ENCODE data around the gene AUTS2.

AUTS2 gene

DNA sequence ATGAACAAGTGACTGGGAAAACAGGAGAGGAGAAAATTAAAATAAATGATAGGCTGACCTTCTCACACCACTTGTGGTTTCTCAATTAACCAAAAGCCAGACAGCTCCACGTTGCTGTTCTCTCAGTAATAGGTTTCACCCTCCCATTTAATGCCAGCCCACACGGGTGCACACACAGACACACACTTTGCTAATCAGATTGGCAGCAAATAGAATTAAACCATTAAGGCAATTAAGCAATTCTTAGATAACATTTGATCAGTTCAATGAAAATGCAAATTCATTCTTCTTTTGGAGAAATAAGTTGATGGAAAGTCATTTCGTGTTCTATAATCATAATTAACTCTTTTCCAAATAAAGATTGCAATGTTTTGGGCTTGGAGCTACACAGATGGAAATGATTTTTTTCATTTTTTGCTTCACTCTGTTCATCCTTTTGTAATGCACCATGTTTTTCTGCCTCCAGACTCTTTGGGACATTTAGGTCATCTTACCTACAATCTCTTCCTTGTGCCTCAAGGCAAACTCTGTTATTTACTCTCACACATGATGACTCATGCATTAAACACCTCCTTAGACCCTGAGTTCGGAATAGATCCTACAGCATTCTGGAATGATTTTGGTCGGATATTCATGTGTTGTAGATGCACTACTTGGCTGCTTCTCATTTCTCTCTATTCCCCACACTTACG lies 700.7 kb downstream of the AUTS2 start:
- DNase-seq, result no peak

DNA sequence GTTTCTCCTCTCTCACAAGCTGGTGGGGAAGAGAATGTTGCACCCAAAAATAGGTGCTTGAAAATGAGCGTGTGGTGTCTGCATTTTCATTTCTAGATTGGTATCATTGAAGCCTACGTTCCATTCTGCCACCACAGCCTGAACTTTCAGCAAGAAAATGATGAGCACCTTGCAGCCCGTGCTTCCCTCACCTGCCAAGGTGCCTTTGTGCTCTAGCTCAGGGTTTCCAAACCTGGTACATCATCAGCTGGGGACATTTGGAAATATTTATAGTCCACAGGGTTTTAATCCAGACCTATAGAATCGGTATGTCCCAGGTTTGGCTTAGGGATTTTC lies 701.2 kb downstream of the AUTS2 start:
- DNase-seq, result no peak

DNA sequence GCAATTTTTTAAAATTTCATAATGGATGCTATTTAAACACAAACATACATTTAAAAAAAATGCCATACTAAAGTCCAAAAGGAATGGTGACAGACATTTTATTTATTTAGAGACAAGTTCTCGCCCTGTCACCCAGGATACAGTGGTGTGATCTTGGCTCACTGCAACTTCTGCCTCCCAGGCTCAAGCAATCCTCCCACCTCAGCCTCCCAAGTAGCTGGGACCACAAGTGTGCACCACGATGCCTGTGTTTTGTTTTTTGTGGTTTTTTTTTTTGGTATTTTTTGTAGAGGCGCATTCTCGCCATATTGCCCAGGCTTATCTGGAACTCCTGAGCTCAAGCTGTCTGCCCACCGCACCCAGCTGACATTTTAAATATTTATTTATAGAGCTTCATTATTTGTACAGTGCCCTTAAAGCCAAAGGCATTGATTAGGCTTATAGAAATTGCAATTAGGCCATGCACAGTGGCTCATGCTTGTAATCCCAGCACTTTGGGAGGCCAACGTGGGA lies 703.5 kb downstream of the AUTS2 start:
- DNase-seq, result no peak

DNA sequence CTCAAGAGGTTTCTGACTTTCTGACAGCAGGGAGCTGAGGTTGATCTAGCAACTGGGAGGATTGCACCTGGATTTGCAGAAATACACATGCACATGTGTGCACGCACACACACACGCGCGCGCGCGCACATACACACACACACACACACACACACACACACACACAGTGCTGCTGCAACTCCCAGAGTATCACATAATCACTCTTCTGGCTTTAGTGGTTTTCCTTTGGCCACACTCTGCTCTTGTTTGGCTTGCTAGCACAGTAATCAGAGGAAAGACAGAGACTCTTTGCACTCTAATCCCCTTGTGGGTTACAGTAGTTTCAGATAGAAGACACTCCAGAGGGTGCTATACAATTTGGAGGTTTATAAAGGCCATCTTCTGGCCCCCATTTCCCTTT lies 705.0 kb downstream of the AUTS2 start:
- DNase-seq, result no peak

DNA sequence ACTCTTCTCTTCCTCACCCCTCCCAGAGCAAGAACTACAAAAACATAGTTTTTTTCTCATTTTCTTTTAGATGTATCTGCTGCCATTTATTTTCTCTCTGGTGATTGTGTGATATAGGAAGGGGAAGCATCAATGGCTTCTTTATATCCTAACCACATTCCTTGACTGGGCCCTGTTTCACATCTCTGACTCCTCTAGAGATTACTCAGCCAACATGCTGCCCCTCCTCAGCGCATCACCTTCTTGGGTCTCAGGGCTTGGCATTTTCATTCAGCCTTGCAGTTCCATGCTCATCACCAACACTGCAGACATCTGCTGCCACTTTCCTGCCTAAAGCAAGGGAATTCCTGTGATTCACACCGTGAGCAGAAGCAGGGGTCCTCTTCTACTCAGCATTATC lies 705.5 kb downstream of the AUTS2 start:
- DNase-seq, result no peak

DNA sequence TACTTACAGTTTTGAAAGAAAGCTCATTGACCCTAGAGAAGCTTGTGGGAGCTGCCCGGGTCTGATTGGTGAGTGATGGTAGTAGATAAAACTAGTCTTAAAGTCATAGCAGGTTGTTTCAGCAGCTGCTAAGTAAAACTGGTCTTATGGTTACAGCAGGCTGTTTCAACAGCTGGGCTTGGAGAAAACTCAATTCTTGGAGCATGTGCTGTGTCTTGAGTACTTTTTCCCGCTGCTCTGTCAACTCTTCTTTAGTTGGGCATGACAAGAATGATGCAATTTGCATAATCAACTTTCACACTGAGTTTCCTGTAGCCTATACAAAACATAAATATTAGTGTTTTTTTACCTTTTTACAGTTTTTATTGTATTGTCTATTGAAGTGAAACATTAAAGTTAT lies 707.9 kb downstream of the AUTS2 start:
- no peak for DNase-seq

DNA sequence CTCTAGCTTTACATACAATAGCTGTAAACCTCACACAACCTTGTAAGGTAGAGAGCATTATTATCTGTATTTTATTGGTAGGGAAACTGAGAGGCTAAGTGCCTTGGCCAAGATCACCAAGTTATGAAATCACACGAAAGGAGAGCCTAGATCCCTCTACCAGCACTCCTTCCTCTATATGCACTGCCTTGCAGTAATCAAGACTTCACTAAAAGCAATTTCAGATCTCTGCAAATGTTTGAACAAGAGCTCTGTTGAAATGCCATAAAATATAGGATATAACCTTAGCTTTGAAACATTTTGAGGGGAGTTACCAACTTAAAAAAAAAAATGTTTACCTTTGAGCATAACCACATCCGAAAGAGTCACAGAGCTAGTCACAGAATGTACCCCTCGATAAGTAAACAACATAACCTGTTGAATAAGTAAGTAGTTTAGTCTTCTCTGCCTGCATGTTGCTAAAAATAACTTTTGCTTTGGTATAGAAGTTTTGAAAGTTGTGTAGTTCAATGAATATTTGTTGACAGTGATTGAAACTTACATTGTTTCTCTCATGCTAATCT lies 709.4 kb downstream of the AUTS2 start:
- DNase-seq, result no peak

DNA sequence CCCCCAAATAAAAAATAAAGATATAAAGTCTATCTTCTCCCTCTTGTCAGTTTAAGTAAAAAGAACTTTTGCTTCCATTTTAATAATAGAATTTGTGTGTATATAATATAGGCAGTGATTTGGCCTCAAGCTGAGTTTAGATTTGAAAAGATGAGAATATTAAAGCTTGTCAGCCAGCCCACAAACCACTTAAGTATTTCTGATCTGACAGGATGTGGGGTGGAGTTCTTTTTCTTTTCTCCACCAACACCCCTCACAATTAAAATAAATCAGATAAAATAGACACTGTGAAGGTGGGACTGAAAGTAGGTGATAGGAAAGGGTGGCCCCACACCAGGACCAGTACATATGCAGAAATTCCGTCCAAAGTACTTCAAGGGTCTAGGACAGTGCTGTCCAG lies 714.1 kb downstream of the AUTS2 start:
- no peak for DNase-seq

DNA sequence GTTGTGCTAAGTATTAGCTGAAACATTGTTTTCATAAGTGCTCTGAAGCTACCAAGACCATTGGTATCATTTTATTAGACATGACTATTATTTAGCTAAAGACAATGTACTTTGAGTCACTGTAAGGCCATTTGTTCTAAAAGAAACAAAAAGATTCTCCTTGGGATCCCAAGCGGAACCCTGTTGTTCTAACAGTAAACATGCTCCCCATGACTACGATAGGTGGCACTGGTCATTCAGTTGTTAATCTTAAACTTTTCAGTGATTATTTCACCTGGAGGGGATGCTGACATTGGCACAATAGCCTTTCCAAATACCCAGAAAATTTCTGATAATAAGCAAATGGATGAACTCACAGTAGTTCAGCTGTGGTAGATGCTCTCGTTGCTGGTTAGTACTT lies 715.0 kb downstream of the AUTS2 start:
- DNase-seq, result no peak

DNA sequence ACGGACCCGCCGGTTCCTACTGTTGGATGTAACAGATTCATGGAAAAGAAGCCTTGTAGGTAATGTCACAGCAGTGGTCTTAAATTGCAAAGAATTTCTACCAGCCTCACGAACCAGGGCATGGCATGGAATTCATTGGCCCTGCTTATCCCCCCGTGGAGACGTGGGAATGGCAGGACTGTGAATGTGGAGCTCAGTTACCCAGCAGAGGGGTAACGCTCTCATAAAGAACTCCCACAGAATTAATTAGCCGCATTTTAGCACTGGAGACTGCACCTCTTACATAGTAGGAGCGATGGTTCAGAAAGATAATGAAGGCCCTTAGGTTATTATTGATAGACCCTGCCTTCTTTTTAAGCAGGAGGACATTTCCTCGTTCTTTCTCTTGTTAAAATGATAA lies 715.4 kb downstream of the AUTS2 start:
- no peak for DNase-seq

DNA sequence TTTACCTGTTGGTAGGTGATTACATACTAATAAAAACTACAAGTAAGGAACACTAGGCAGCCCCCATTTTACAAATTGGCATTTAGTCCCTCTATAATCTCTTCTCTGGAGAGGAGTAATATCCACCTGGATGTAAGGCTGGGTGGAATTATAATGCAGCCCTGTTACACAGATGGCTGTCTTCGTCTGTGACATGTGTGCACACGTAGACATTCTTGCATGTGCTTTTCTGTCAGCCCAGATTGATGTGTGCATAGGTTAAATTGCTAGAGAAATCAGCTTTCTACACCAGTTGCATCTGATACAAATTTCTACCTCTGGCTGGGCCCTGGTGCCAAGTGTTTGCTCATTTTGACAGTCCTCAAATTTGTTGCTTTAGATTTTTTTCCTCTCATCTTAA lies 715.9 kb downstream of the AUTS2 start:
- DNase-seq, result no peak

DNA sequence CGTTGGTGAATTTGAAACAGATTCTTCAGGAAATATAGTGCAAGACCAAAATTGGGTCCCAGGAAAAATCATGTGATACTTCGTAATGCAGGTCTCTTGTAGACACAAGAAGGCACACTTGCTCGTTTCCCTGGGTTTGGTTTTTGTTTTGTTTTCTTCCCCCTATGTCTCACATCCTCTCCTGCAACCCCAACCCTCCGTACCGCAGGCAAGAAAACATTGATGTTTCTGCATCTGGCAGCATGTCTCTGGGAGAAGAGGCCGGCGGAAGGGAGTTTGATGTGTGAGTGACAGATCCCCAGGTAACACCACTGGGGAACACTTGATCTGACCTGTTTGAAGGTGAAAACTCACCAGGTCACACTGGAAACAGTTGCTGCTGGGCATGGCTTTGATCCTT lies 718.5 kb downstream of the AUTS2 start:
- no peak for DNase-seq

DNA sequence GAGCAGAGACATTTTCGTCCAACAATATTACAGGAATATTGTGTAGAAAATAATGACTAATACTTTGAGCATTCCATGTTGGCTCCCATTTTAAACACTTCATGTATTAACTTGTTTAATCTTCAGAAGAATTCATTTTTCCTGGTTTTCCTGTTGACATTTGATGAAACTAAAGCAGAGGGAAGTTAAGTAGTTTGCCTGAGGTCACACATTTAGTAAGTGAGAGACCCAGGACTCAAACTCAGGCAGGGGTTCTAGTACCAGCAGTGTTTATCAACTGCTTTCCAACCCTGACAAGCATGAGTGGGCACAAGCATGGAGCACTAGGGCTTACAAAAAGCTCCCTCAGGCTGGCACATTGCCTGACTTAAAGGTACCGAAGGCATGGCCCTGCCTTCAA lies 719.1 kb downstream of the AUTS2 start:
- no peak for DNase-seq

DNA sequence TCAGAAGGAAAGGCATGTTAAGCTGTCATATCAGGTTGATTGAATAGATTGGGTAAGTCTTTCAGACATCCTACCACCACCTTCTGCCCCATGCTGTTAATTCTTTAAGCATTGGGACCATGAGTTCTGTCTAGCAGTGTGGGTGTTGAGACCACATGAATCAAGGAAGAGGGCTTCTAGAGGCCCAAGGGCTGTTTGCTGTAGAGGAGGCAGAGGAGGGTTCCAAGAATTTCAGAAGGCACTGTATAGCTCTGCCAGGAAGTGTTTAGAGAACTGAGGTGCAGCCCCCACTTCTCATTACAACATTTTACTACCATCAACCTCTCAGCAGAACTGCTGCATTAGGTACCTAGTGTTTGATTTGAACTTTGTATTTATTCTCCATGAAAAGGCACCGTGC lies 720.2 kb downstream of the AUTS2 start:
- DNase-seq, result no peak

DNA sequence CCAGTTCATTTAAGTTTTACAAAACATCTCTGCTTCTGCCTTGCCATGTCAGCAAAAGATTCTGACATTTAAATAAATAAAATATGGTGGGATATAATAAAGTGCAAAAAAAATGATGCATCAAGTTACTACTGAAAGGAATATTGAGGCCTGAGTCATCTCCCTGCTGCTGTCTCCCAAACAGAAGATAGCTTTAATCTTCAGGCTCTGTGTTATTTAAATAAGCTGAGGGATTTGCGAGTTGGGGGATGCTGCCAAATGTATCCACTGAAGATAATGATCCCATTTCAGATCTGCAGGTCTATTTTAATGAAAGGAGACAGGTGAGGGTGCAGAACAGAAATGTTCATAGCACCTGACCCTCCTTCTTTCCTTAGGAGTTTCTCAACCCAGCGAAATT lies 720.8 kb downstream of the AUTS2 start:
- no peak for DNase-seq

DNA sequence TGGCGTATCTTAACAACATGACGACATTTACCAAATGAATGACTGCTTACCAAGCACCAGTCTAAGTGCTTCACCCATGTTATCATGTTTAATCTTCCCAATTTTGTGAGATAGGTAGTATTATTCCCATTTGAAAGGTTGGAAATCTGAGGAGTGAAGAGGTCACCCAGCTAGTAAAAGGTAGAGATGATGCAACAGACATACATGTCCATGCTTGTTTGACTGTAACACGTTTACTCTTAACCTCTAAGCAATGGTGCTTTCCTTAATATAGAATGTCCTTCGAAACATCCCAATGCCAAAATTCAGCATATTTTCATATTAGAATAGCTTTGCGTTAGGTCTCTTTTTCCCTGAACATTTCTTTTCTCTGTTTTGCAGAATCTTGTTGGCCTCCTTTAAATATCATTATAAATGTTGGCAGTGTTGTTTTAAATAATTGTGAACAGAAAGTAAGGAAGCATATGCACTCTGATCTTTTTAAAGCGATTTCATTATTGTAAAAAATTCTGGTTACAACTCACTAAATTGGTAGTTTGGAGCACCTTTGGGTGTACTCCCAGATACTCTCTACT lies 722.8 kb downstream of the AUTS2 start:
- no peak for DNase-seq

DNA sequence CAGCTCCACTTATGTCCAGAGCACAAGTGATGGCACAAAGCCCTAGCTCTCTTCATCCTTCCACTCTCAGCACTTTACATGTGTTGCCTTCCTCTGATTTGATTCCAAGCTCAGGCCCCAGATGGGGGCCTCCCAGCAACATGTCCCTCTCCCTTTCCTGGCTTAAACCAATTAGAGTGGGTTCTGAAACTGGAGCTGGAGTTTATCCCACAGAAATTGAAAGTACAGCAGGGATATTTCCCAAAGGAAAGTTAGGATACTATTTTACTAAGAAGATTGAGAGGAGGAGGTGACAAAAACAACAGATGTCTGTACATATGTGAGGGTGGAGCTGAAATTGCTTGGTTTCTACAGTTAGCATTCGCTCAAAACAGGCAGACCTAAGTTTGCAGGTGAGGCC lies 724.6 kb downstream of the AUTS2 start:
- no peak for DNase-seq

DNA sequence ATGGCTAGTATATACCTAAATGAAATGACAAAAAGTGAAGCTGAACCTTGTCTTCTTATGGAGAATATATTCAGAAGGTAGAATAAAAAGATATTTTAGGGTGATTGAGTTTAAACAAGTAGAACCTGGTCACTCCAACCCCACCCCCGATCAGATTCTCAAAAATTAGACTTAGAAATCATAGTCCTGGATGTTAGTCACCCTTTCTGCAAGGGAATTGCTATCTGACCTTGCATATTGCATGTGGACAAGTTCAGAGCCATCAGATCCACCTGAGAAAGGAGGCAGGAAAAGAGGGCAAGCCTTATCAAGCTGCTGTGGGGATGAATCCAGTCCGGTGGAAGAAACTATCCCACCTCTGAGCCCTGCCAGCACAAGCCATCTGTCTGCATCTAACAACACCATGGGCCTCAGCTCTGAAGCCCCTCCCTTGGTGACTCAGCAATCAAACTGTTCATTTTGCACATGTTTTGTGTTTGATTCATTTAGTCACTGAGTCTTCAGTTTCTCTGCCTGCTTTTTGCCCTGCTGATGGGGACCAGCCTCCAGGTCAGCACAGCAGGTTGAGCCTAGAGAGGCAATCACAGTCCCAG lies 727.3 kb downstream of the AUTS2 start:
- no peak for DNase-seq

DNA sequence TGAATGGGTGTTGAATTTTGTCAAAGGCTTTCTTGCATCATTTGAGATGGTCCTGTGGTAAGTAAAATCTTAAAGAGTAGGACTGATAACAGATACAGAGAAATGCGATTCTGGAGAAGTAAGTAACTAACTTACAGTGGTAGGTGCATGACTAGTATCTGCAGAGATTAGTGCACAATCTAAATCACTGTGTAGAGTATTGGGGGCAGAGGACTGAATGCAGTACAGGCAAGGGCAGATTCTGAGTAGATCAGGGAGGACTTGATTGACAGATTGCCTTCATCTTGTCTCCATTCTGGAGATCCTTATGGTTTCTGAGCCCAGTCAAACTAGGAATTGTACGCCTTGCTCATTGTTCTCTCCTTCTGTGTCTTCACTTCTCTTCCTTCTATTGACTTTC lies 736.0 kb downstream of the AUTS2 start:
- DNase-seq, result no peak

DNA sequence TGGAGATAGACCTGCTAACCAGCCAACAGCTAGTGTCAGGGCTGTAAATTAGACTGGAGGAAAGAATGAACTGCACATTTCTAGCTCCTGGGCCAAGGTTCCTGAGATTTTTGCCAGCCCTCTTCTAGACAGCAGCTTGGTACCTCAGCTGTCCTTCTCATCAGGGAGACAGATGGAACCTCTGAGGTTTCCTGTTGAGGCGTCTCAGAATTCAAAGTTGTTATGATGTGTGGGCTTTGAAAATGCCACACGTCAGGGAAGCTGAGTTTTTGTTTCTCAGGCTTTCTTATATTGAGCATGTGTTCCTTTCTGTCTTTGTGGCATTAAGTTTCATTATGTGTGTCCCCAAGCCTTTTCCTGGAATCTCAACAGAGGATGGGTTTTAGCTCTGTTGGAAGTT lies 736.6 kb downstream of the AUTS2 start:
- no peak for DNase-seq

DNA sequence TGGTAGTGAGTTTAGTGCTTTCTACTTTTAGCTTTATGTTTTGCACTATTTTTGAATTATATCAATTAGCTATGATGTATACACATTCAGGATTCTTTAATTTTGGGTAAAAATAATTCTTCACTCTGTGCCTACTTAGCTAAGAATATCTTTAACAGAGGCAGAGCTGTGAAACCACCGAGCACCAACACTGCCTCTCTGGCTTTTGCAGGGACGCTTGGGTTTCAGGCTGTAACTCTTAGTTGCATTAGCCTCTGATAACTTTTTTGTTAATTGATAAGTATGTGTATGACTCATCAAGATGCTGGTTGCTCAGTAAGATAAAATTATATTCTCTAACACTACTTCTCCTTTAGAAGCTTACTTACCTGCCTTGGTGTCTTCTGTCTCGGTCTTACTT lies 738.3 kb downstream of the AUTS2 start:
- DNase-seq, result no peak

DNA sequence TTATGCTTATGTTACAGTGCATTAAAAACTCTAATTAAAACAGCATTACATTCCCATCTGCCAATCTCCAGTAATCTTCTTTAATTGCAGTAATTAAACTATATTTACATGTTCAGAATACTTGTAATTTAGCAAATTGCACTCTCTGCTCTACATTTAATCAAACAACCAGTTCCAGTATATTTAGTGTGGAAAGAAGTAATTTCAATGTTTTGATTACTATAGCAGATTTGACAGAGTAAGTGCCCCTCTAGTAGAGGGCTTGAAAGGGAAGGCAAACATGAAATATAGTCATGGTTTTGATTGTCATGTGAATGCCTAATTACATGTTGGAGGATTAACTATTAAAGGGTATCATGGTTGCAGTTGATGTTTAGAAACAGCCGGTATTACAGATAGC lies 739.7 kb downstream of the AUTS2 start:
- DNase-seq, result no peak

DNA sequence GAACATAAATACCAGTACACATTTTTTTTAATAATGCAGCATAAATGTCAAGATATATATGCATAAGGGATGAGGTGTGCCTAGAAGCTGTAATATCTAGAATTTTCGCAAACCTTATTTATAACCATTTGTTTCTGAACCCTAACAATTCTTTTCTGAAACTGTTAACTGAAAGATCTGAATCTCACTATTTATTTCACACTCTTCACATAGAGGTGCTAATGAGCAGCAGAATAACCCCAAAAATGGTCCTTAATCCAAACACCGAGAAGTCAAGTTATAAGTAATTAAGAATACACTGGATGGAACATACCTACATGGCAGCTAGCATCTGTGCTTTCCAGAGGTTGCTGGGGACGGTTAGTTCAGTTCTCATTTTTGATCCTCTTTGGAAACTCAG lies 742.0 kb downstream of the AUTS2 start:
- no peak for DNase-seq

DNA sequence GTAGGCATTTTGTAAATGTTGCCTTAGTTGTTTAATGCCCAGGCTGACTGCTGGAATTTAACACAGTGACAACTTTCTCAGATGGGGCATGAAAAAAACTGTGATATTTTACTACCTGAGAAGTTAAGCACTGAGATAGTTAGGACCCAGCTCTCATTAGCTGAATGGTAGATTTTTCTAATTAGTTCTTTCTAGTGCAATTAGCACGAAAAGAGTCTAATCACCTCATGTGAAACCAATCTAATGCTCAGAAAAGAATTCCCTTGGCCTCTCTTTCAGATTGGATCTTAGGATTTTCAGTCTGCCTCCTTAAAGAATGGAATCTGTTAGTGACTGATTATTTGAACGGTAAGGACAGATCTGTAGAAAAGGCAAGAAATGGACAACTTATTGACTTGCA lies 743.2 kb downstream of the AUTS2 start:
- DNase-seq, result no peak

DNA sequence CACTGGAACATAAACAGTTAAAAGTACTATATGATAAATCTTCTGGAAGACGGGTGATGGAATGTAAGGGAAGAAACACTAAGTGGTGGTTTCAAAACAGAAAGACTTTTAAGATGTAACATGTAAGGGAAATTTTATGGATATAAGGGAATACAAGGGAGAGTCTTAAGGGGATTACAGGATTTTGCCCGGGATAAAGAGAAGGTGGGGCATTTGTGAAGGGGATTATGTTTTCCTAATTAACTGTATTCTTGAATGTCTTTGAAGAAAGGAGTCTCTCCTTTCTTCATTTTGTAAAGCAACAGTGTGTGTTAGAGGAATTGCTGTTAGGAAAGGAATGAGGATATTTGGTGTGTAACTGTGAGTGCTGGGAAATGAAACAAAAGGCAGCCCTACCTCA lies 745.2 kb downstream of the AUTS2 start:
- no peak for DNase-seq

Data from GF-D8 (cell line).